Hematopoietic multipotent progenitor cell treated with erythropoietin and hydrocortisone succinate and interleukin-3 and kit ligand, for 17 days (in vitro differentiated cells): Measurements from ENCODE around the gene LARP4B.

Source experiments
- DNase-seq: peaks from one replicate; pipeline ENCODE4 v3.0.0-alpha.2; 2015; ENCODE audit warnings: low spot score

The LARP4B gene

DNA sequence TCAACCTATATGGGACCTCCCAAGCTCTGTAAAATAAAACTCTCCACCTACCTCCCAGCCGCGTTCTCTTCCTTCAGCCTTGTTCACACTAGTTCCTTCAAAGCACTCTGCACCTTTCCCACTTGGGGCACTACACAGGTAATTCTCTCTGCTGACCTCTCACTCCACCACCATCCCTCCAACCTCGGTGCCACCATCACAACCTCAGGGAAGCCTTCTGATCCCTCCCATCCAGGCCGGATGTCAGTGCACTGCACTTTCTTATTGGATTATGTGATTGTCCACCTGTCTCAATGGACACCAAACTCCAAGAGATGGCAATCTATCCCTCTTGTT lies 7.0 kb downstream of the LARP4B start:
- DNase-seq = no peak

DNA sequence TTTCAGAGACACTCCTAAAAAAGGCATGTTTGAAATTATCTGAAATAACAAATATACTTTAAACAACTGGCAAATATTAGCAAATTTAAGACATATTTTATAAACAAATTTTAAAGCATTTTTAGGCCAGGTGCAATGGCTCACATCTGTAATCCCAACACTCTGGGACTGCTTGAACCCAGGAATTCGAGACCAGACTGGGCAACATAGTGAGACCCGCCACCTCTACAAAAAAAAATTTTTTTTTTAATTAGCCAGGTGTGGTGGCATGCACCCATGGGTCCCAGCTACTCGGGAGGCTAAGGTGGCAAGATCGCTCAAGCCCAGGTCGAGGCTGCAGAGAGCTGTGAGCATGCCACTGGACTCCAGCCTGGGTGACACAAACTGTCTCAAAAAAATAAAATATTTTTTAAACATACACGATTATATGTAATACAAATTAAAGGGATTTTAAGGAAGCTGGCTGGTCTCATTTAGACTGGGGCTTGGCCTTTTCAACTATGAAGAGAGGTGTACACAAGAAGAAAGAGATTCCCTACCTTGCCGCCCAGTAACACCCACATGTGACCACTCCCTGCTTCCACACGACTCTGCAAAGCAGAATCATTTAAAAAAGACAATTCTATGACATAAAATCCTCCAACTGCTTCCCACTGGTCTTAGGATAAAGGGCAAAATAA lies 7.5 kb downstream of the LARP4B start:
- DNase-seq = no peak

DNA sequence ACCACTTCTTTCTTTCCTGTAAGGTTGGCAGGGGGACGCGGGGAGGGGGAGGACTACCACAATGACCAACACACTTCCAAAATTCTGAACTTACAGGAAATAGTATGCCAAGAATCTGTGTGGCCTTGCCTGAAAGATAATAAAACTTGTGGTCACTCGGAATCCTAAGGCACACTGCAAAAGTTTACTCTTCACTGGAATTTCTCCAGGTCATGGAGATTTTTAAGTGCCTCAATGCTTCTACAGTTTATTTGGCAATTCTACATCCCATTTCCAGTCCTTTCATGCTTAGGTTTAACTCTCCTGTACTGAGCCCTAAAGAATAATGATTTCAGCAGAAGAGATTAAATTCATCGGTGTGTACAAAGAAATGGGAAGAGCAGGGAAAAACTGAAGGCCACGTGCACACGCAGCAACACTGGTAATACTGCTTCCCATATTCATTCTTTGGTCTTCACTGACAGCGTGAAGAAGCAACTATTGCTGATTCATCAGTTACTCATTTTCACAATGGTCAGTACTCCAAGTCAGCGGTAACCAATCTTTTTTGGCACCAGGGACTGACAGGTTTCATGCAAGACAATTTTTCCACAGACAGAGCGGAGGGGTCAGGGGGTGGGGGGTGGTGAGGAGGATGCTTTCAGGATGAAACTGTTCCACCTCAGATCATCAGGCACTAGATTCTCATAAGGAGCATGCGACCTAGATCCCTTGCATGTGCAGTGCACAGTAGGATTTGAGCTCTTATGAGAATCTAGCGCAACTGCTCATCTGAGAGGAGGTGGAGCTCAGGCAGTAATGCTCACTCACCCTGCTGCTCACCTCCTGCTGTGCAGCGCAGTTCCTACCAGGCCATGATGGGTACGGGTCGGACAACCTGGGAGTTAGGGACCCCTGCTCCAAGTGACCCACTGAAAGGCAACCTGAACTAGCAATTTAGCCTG lies 9.8 kb downstream of the LARP4B start:
- DNase-seq = no peak

DNA sequence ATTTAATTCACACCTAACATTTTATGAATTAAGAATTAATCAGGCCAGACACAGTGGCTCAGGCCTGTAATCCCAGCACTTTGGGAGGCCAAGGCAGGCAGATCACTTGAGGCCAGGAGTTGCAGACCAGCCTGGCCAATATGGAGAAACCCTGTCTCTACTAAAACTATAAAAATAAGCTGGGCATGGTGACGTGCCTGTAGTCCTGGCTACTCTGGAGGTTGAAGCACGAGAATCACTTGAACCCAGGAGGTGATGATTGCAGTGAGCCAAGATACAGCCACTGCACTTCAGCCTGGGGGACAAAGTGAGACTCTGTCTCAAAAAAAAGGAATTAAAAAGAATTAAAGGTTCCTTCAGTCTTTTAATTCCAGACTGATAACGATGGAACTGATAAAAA lies 11.1 kb downstream of the LARP4B start:
- no peak for DNase-seq

DNA sequence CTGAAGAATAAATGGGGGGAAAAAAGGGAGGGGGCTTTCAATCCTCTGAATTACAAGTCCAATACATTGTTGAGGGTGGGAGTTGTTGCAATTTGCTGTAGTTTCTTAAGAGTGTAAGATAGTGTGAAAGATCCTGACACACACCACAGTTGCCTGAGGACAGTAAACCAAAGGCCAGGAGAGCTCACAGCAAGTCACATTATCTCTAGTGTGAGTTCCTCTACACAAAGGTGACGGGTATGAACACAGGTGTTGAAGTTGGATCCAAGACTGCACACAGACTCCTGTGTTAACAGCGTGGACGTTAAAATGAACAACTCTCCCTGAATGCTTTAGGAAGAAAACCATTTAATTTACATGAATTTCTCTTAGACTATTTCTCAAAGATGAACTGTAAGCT lies 12.0 kb downstream of the LARP4B start:
- DNase-seq = no peak

DNA sequence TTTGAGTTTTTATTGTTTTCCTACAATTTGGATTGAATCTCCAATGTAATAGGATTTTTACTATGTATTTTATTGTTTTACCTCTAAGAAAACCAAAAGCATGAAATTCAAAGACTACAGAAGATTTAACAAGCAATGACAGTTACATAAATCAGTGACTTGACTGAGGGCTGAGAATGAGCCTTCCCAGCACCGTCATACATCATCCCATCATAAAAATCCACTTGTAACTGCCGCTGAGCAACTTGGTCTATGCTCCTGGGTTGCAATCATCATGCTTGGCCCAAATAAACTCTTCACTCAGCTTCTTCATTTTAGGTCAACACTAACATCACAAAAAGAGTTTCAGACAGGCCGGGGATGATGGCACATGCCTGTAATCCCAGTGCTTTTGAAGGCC lies 13.5 kb downstream of the LARP4B start:
- DNase-seq = no peak

DNA sequence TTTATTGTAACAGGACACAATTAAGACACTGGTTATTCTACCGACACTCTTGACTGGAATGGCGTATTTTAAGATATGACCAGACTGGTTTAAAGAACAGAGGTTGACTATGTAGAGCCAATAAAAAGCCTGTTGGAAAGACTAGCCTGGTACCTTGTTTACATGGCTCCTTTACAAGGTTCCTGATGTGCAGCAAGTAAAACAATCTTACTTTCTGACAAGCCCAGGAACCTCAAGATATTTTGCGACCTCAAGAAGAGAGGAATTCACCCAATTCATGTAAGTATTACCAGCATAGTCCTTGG lies 14.1 kb downstream of the LARP4B start:
- DNase-seq = no peak

DNA sequence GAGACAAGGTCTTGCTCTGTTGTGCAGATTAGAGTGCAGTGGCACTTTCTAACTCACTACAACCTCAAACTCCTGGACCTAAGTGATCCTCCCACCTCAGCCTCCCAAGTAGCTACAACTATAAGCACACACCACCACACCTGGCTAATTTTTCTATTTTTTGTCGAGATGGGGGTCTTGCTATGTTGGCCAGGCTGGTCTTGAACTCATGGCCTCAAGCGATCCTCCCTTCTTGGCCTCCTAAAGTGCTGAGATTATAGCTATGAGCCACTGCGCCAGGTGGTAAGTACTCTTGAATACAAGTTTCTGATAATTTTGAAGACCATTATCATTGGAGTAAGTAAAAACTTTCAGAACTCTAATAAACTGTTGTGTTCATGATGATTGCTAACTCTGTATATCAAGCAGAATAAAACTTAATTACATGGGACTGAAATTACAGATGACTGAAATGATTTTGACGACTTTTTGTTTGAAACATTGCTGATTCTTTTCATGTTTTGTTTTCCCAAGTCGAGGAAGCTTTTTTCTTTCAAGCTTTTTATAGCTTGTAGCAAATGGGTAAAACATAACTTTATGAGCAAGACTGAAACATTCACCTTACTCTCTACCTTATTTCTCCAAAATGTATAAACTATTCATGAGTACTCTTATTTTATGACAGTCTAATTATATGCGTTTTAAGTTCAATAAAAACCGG lies 14.6 kb downstream of the LARP4B start:
- no peak for DNase-seq

DNA sequence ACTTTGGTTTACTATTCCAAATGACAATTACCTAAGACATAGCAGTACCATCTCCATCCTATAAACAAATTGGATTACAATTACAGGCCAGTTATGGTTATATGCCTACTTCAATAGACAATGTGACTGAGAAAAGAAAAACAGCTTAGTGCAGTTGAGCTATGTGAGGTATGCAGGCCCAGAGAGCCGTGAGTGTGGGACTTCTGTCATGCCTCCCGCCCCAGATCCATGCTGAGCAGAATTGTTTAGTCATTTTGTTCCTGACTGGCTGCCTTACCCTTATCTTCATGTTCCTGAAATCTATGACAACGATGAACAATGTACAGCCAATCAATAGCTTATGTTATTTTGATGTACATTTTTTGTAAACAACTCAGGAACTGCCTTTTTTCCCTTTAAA lies 21.7 kb downstream of the LARP4B start:
- DNase-seq = no peak

DNA sequence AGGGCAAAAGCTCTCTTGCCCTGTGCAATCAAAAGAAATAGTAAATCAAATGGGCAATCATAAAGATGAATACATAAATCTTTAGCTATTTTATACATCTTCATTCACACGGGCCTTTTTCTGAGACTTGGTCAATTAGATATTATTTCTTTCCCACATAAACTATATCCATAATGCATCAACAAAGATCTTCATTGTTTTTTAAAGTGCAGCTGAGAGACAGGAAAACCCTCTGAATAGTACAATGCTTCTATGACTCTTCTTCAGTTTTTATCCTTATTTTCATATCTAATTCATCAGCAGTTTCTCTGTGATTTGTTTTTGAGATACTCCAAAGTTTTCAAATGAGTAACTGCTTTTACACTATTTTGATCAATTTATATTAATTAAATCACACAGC lies 25.5 kb downstream of the LARP4B start:
- DNase-seq = no peak

DNA sequence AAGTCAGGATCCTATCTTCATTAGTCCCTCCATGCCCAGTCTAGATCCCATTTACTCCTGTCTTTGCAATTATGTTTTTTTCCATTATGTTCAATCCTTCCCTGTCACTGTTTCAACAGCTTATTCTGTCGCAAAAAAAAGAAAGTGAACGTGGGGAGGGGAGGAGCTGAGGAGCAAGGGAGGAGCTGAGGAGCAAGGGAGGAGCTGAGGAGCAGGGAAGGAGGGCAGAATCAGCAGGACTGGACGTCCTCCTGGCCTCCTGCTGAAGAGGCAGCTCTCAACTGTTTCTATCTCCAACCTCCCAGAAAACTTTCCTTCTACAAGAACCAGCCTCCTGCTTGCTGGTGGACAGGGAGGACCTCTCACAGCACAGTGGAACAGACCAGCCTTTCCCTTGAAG lies 26.0 kb downstream of the LARP4B start:
- no peak for DNase-seq

DNA sequence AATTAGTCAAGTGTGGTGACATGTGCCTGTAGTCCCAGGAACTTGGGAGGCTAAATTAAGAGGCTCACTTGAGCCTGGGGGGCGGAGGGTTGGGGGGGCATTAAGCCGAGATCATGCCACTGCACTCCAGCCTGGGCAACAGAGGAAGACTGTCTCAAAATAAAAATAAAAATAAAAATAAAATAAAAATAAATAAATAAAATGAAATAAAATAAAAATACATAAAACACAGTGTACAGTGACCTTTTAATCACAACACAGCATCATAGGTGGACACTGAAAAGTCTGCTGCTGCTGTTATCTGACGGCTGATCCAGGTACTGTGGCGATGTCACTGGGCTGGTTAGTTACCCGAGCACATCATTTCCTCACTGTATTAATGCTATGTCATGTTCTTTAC lies 27.1 kb downstream of the LARP4B start:
- DNase-seq = no peak

DNA sequence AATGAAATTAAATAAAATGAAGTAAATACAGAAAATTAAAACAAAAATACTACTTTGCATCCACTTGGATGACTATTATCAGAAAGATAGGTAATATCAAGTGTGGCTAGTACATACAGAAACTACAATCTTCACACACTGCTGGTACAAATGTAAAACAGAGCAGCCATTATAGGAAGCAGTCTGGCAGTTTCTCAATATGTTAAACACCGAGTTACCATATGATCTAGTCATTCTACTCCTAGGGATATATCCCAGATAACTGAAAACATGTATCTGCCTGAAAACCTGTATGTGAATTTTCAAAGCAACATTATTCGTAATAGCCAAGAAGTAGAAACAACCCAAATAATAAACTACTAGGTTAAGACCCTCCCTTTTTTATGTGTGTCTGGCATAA lies 33.4 kb downstream of the LARP4B start:
- no peak for DNase-seq

DNA sequence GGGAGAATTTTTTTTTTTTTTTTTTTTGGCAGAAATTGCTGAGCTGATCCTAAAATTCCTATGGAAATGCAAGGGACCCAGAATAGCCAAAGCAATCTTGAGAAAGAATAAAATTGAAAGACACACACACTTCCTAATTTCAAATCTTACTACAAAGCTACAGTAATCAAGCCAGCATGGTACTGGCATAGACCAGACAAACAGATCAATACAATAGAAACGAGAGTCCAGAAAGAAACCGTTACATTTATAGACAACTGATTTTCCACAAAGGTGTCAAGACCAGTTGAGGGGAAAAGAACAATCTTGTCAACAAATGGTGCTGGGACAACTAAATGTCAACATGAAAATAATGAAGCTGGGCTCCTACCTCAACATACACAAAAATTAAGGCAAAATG lies 34.5 kb downstream of the LARP4B start:
- DNase-seq = no peak

DNA sequence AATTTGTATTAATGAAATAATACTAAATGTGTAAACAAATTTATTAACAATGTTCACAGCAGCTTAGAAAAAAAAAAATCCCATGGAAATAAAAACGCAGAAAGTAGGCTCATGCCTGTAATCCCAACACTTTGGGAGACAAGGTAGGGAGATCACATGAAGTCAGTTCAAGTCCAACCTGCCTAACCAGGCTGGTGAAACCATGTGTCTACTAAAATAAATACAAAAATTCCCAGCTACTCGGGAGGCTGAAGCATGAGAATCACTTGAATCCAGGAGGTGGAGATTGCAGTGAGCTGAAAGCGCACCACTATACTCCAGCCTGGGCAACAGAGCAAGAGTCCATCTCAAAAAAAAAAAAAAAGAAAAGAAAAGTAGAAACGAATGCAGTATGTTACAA lies 36.2 kb downstream of the LARP4B start:
- no peak for DNase-seq

DNA sequence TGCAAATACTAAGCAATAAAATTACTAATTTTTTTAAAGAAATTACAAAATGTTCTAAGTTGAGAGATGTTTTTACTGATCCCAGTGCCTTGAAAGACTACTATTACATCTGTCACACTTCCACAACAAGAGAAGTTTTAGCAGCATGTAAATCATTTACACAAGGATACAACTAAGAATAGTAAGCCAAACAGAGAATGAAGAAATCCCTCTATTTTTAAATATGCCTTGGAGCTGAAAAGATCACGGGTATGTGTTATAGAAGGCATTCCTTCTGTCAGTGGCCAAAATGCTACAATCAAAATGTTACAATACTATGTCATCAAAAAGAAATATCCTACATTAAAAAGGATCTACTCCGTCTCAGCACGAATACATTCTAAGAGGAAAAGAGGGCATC lies 52.6 kb downstream of the LARP4B start:
- DNase-seq = no peak

DNA sequence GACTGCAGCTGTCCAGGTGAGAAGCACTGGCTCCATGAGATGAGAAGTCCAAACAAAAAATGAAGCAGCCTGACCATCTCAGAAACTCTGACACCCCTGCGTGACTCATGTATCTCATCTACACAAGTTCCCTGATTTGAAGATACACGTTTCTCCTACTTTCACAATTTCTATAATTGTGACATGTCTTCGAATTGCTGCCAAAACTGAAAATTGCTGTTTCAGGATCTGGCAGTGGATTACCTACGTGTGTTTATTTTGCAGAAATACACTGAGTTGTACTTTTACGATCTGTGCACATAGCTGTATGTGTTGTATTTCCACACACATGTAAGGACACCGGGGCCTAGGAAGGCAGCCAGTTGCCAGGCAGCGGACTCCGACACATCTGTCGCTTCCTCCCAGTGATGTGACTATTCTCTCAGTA lies 53.2 kb downstream of the LARP4B start:
- DNase-seq = no peak

DNA sequence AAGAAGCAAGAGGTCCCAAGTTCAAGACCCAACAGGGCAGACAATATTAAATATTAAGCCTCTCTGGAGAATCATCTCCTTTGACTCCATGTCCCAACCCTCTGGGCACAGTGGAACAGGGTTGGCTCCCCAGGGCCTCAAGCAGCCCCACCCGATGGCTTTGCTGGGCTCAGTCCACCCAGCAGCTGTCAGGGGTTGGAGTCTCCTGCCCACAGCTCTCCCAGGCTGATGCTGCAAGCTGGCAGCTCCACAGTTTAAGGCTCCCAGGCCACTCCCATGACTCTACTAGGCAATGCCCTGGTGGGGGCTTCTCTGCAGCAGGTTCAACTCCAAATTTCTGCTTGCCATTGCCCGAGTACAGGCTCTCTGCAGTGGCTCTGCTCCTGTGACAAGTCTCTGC lies 55.1 kb downstream of the LARP4B start:
- DNase-seq = no peak

DNA sequence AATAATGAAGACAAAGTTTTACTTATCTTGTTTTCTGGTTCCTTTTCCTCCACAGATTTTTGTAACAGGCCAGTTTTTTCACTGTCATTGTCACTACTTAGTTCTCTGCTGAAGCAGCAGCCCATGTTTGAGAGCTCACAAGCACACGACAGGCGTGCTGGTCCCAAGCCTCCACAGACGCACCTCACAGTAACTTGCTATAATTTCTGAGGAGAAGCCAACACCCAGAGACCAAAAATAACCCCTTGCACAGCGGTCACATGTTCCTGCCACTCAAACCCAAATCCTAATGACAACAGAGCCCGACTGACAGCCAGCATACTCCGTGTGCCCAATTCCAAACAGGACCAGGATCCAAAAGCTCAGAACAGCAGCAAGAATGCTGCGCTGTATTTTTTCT lies 58.5 kb downstream of the LARP4B start:
- DNase-seq = no peak

DNA sequence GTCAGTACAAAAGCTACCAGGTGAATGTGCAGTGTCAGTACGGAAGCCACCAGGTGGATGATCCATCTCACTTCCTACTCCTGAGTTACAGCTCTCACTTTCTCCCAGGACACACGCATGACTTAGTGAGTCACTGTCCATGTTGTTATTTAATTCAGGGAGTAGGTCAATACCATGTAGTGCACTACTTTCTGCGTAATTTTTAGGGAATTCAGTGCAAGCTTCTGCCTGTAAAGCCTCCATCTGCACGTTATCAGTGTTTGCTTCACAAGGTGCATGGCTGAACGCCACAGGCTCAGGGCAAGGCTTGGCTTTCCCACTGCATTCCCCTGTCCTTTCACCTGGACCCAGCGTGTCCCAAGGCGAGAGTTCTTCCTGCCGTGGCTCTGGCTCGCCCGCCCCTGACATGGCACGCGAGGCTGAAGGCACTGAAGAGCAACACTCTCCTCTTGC lies 59.5 kb downstream of the LARP4B start:
- no peak for DNase-seq

DNA sequence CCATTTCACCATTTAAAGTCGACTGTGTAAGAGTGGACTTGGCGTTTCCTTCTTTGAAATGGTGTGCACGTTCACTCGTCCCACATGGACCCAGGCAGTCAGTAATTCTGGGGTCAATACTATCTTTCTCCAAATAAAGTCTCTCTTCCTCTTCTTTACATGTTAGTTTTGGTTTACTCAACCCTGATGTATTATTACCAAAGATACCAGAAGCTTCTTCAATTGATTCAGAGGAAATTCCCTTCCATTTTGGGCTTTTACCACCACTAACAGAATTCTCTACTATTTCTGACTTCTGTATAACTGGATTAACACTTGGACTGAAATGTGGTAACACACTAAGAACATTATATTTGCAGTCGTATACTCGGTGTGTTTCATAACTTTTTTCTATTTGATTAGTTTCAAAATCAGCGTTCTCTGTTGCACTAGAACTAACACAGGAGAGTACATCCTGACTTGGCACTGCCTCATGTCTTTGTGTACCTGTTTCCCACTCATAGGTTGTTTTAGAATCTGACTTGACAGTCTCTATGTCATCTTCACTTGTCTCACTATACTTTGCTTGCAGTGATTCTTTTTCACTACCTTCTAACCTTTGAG lies 60.8 kb downstream of the LARP4B start:
- DNase-seq = no peak

DNA sequence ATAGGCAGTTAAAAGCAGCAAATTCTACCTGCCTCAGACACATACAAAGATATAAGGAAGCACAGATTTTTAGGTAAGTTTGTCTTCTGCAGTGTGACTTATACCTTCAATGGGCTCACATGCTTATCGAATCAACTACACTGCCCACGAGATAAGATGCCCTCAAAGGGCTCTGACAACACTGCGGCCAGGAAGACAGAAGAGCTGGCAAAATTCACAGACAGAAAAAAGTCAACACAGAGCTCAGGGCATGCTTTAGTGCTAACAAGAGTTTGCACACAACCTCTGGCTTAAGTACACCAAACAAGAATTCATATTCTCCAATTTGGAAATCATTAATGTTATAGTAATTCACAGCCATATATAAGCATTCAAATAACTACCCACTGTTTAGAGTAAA lies 62.3 kb downstream of the LARP4B start:
- no peak for DNase-seq

DNA sequence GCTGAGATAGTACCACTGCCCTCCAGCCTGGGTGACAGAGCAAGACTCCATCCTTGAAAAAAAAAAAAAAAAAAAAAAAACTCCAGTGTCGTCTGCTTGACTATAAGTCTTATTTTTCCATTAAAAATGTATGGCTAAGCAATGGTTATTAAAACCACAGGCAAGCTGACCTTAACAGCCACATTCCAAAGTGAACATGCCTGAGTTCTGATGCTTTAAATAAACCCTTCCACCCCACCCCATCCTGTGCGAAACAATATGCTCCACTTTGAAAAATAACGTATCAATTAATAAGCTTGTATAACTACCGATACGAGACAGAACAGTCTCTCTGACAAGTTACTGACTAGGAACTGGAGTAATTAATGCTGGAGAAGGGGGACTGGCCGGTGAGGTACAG lies 63.7 kb downstream of the LARP4B start:
- DNase-seq = no peak
